PFSK-1 (cell line): ENCODE measurements around the gene DLK1.

ENCODE experiments used
- FOXP2 ChIP-seq: optimal IDR thresholded peaks from 2 replicates; pipeline ENCODE3; 2011; ENCODE audit warnings: borderline replicate concordance, control low read depth, inconsistent platforms; ENCODE audit not compliant: insufficient read depth; ENCODE audit errors: extremely low read length, extremely low read depth
- POLR2AphosphoS5 ChIP-seq: IDR thresholded peaks from 2 replicates; pipeline ENCODE4 v1.6.1; 2012; ENCODE audit warnings: low read depth, mild to moderate bottlenecking, control low read depth, low read length, moderate library complexity
- REST ChIP-seq, 2 experiments: IDR thresholded peaks; 2 replicates each; pipeline versions ENCODE4 v1.6.1 to v1.8.0; 2011 to 2012; ENCODE audit warnings: low read depth in 2 of 2, low read length in 2 of 2, control low read depth in 1 of 2, inconsistent platforms in 1 of 2, mild to moderate bottlenecking in 1 of 2, moderate library complexity in 1 of 2; ENCODE audit not compliant: insufficient read depth in 1 of 2
- SIN3A ChIP-seq: IDR thresholded peaks from 2 replicates; pipeline ENCODE4 v1.6.1; 2012; ENCODE audit warnings: mild to moderate bottlenecking, low read length, moderate library complexity, borderline replicate concordance; ENCODE audit not compliant: insufficient read depth
- TAF1 ChIP-seq: IDR thresholded peaks from 2 replicates; pipeline ENCODE4 v1.6.1; 2012; ENCODE audit warnings: low read length, control low read depth, borderline replicate concordance; ENCODE audit not compliant: insufficient read depth

DLK1 gene

GRCh38 chr14:100688051-100688450 lies 38.6 kb upstream of the DLK1 start:
- TF ChIP-seq TAF1 (no peak), SIN3A (no peak), REST (IDR thresholded peaks at IDR 0.05; ENCODE audit: insufficient read depth in 1 of 2, low read depth in 2 of 2, low read length in 2 of 2) (no peak), FOXP2 (no peak), POLR2AphosphoS5 (no peak)

DNA sequence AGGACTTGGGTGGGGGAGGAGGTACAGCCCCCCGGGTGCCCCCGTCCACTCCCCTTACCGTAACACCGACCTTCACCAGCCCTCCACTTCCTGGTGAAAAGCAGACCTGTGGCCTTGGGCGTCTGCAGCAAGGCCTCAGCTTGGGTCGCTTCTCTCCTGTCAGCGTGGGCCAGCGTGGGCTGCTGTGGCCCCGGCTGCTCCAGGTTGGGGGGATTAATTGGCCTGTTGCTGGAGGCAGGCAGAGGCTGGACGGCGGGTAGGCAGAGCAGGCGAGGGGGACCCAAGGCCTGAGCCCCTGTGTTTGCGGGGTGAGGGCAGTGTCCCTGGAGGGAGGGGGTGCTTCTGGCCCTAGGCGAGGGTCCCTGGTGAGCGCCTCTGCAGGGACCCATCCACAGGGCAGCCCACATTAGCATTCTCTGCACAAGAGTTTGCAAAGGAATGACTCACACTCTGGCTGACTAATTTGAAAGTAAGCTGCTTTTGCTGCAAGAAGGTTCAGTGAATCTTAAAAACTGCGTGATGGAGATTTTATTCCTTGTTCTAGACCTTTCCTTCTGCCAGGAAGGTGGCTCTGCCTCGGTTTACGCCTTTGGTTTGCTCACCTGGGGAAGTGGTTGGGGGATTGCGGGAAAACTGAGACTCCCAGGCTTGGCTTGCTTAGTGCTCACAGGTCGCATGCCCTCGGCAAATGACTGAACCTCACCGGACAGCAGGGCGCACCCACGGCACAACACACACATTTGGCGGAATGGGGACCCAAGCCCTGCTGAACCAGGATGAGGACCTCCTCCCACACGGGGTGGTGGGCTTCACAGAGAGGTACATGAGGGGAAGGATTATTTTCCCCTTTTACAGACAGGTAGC lies 37.9 kb upstream of the DLK1 start:
- TF ChIP-seq POLR2AphosphoS5 (no peak), FOXP2 (no peak), SIN3A (no peak), TAF1 (no peak), REST (IDR thresholded peaks at IDR 0.05; ENCODE audit: insufficient read depth in 1 of 2, low read depth in 2 of 2, low read length in 2 of 2) (no peak)

GRCh38 chr14:100690672-100691071 lies 36.0 kb upstream of the DLK1 start:
- TF ChIP-seq REST (IDR thresholded peaks at IDR 0.05; ENCODE audit: insufficient read depth in 1 of 2, low read depth in 2 of 2, low read length in 2 of 2), result no peak
- TF ChIP-seq POLR2AphosphoS5, result no peak
- no peak for TF ChIP-seq SIN3A
- no peak for TF ChIP-seq TAF1
- TF ChIP-seq FOXP2, result no peak

GRCh38 chr14:100691395-100692056 lies 35.2 kb upstream of the DLK1 start:
- TF ChIP-seq POLR2AphosphoS5 (no peak), TAF1 (no peak), FOXP2 (no peak), REST (IDR thresholded peaks at IDR 0.05; ENCODE audit: insufficient read depth in 1 of 2, low read depth in 2 of 2, low read length in 2 of 2) (no peak), SIN3A (no peak)

DNA sequence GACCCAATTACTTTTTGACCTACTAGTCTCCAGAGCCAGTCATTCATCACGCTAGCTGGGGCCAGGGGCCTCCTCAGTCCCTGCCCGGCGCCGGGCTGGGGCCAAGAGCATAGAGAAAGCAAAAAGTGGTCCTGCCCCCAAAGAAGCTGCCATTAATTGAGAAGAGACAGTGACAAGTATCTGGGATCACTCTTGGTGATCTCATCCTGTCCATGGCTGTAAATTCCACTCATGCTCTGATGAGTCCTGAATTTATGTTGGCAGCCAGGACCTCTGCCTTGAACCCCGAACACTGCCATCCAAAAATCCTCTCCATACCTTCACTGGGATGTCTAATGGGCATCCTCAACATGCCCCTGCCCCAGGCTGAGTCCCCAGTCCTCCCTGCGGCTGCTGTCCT lies 34.4 kb upstream of the DLK1 start:
- TF ChIP-seq REST (IDR thresholded peaks at IDR 0.05; ENCODE audit: insufficient read depth in 1 of 2, low read depth in 2 of 2, low read length in 2 of 2) (no peak), POLR2AphosphoS5 (no peak), TAF1 (no peak), FOXP2 (no peak), SIN3A (no peak)
